GM12873 (cell line): ENCODE measurements around the gene ASPDH.

Source experiments
- CTCF ChIP-seq: IDR thresholded peaks from 2 replicates; pipeline ENCODE4 v1.5.1; 2012; ENCODE audit warnings: low read depth, mild to moderate bottlenecking, moderate library complexity, low read length, control low read depth; ENCODE audit not compliant: insufficient read depth; ENCODE audit errors: missing control alignments

Gene ASPDH

DNA sequence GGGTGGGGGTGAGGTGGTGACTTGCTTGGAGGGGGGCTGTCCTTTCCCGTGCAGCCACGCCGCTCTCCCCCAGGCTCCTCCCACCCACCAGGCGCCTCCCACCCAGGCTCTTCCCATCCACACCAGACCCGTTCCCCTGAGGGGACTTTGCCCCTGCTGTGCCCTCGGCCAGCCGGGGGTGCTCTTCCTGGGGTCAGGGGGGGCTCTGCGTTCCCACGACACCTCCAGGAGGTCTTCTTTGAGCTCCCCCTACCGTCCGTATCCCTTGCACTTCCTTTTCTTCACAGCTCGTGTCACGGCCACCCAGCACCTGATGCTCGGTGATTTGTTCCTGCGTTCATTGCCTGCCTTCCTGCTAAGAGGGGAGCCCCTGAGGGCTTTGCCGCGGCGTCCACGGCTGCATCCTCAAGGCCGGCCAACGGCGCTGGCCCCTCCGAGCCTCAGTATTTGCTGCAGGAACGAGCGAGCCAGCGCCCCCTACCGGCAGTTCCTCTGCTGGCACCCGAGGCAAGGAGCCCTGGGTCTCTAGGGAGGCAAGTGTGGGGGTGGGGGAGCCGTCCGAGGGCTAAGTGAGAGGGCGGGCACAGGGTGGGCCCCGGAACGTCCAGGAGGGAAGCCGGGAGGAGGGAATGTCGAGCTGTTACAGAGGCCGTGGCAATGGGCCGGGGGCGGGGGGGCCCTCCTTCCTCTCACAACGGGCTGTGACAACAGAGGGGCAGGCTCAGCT lies 42.7 kb upstream of the ASPDH start:
- peak; percentile 79 for TF ChIP-seq CTCF

DNA sequence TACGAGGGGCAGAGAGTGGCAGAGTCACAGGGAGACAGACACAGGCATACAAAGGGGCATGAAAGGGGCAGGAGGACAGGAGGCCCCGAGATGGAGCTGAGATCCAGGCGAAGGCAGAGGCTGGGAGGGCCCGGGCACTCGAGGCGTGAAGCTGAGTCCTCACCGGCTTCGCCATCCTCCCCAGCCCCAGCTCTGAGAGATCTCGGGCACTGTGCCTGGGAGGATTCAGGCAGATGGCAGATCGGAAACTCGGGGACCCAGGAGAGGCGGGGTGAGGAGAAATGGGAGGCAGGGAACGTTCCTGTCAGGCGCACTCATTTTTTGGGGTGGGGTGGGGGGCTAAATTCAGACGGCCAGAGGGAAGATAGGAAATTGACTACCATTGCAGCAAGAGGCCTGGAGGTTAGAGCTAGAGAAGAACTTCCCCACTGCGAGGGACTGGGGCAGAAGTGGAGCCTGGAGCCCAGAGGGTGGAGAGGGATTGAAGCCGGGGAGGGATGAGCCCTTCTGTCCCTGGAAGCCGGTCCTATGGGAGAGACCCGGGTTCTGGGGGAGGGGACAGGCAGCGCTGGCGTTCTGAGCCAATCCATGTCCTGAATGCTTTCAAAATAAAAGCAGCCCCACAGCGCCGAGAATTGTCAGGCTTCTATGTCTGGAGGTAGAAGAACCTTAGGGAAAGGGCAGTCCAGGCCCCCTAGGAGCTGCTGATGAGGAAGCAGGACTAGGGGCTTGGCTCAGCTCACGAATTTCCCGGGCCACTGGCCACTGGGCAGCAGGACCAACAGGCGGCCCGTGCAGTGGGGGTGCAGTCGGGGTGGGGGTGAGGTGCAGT lies 42.0 kb upstream of the ASPDH start:
- no peak for TF ChIP-seq CTCF

DNA sequence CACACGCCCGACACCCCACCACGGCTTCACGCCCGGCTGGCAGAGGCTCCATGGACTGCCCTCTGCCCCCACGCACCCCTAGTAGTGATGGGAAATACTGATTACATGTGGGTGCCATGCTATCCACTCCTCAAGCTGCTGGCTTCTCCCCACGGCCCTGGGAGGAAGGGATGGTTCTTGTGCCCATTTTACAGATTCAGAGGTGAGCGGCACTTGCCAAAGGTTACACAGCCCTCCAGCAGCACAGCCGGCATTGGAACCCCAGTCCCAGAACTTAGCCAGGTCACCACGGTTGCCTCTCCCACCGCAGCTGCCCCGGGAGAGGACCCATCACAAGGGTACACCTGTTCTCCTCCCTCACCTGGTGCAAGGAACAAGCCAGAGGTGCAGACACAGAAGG lies 41.3 kb upstream of the ASPDH start:
- no peak for TF ChIP-seq CTCF

DNA sequence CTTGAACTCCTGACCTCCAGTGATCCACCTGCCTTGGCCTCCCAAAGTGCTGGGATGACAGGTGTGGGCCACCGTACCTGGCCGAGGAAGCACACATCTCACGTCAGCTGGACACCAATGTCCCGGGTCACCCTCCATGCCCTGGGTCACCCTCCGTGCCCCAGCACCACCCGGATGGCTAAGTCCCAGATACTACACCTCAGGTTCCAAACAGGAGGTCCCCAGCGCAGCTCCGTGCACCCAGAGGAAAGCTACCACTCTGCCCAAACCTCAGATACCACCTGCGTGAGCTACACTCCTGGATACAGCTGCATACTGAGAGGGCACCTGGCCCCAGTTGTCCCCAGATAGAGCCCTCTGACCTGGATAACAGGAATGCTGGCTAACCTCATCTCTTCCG lies 40.5 kb upstream of the ASPDH start:
- no peak for TF ChIP-seq CTCF

- TF ChIP-seq CTCF: no peak
These were observed 39.5 kb upstream of the ASPDH start for GRCh38 chr19:50553134-50553703.

GRCh38 chr19:50552540-50552939 lies 38.8 kb upstream of the ASPDH start:
- TF ChIP-seq CTCF: no peak

DNA sequence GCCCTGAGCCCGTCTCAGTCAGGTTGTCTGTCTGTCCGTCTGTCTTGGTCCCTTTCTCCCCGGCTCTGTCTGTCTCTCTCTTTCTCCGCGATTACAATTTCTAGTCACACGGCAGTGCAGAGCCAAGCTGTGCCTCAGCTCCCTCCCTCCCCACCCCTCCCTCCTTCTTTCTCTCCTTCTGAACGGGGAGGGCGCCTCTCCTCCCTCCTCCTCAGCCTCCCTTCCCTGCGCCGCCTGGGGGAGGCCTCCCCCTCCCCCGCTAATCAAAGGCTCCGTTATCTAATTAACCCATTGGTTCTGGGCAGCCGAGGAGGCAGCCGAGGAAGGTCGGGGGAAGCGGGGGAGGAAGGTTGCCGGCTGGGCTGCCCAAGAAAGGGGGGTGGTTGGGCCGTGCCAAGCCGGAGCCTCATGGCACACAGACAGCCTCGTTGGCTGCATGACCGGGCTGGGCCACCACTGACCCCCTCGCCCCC lies 38.0 kb upstream of the ASPDH start:
- TF ChIP-seq CTCF: no peak
